Neural cell (in vitro differentiated cells): ENCODE measurements around the gene CYP46A1.

Source experiments
- CTCF ChIP-seq: fragments of 450-650 bp; IDR thresholded peaks from 2 replicates; pipeline ENCODE4 v1.5.1; 2014; ENCODE audit warnings: antibody characterized with exemption, mild to moderate bottlenecking, moderate library complexity; ENCODE audit not compliant: poor library complexity, severe bottlenecking
- EP300 ChIP-seq: fragments of 450-650 bp; conservative IDR thresholded peaks from 2 replicates; pipeline ENCODE4 v1.6.1; 2014; ENCODE audit warnings: antibody characterized with exemption, mild to moderate bottlenecking, moderate library complexity; ENCODE audit not compliant: poor library complexity, severe bottlenecking
- EZH2 ChIP-seq: fragments of 200-600, 300-800 bp; shearing (Covaris generic), sonication (generic); IDR thresholded peaks from 2 replicates; pipeline ENCODE4 v1.6.1; 2014; ENCODE audit warnings: antibody characterized with exemption, low read length, borderline replicate concordance, mild to moderate bottlenecking; ENCODE audit not compliant: insufficient read depth, poor library complexity, severe bottlenecking
- MXI1 ChIP-seq: fragments of 450-650 bp; conservative IDR thresholded peaks from 2 replicates; pipeline ENCODE4 v1.6.1; 2014; ENCODE audit warnings: antibody characterized with exemption, mild to moderate bottlenecking; ENCODE audit not compliant: poor library complexity, severe bottlenecking
- POLR2AphosphoS5 ChIP-seq: IDR thresholded peaks from 2 replicates; pipeline ENCODE4 v1.6.1; 2012
- REST ChIP-seq: IDR thresholded peaks from 2 replicates; pipeline ENCODE4 v1.6.1; 2012; ENCODE audit warnings: borderline replicate concordance
- SMC3 ChIP-seq: fragments of 450-650 bp; conservative IDR thresholded peaks from 2 replicates; pipeline ENCODE4 v1.6.1; 2014; ENCODE audit warnings: antibody characterized with exemption, mild to moderate bottlenecking, moderate library complexity; ENCODE audit not compliant: poor library complexity

GRCh38 chr14:99758872-99759545, 74.9 kb downstream of the CYP46A1 start:
- TF ChIP-seq CTCF (no peak), POLR2AphosphoS5 (no peak), SMC3 (no peak), MXI1 (no peak), REST (no peak), EZH2 (no peak), EP300 (no peak)
